ENCODE data around the gene POC1A. TPM values are rescaled to one million over a fixed set of nuclear protein-coding genes. Genes with fewer than 3 reads are reported as not detected.

The POC1A gene
- total and polyA plus RNA-seq, 10 of the 15 experiments (the other 5 are each of a cell fraction or from before 2014, with no cell fraction given), result 8.5 to 49.8 (median 23.5) TPM

- TF ChIP-seq, protein P1, sequence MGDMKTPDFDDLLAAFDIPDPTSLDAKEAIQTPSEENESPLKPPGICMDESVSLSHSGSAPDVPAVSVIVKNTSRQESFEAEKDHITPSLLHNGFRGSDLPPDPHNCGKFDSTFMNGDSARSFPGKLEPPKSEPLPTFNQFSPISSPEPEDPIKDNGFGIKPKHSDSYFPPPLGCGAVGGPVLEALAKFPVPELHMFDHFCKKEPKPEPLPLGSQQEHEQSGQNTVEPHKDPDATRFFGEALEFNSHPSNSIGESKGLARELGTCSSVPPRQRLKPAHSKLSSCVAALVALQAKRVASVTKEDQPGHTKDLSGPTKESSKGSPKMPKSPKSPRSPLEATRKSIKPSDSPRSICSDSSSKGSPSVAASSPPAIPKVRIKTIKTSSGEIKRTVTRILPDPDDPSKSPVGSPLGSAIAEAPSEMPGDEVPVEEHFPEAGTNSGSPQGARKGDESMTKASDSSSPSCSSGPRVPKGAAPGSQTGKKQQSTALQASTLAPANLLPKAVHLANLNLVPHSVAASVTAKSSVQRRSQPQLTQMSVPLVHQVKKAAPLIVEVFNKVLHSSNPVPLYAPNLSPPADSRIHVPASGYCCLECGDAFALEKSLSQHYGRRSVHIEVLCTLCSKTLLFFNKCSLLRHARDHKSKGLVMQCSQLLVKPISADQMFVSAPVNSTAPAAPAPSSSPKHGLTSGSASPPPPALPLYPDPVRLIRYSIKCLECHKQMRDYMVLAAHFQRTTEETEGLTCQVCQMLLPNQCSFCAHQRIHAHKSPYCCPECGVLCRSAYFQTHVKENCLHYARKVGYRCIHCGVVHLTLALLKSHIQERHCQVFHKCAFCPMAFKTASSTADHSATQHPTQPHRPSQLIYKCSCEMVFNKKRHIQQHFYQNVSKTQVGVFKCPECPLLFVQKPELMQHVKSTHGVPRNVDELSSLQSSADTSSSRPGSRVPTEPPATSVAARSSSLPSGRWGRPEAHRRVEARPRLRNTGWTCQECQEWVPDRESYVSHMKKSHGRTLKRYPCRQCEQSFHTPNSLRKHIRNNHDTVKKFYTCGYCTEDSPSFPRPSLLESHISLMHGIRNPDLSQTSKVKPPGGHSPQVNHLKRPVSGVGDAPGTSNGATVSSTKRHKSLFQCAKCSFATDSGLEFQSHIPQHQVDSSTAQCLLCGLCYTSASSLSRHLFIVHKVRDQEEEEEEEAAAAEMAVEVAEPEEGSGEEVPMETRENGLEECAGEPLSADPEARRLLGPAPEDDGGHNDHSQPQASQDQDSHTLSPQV (IDR thresholded peaks at IDR 0.05), result no peak
- TF ChIP-seq STAT1 (conservative IDR thresholded peaks at IDR 0.05) (no peak), SMC3 (IDR thresholded peaks at IDR 0.05; ENCODE audit: borderline replicate concordance, low read length) (no peak), CHD4 (IDR thresholded peaks at IDR 0.05) (no peak)
Measured at GRCh38 chr3:52028572-52028971, 125.7 kb downstream of the POC1A start (continued).

- no peaks in the 10 kb centered on the region for H4K20me1 ChIP-seq (ENCODE audit: control insufficient read depth, insufficient read depth)
- H3K27ac ChIP-seq (ENCODE audit: control insufficient read depth, insufficient read depth), result no peak overlapping the region
- ChIA-PET SMC1A (ENCODE audit: uncharacterized antibody, unreplicated experiment) (interaction anchor here (1.6 kb wide), 1 partner anchor 27 kb away, joined by 11 read pairs; no protein-coding TSS in a partner anchor), RAD21 (ENCODE audit: unreplicated experiment) (interaction anchor here (1.6 to 2.4 kb wide), 3 partner anchors 10 to 27 kb away, joined by 7 to 17 read pairs (median 8); no protein-coding TSS in a partner anchor), POLR2A (interaction anchor here (1.7 to 2.3 kb wide), 2 partner anchors 11 to 27 kb away, joined by 11 to 12 read pairs; no protein-coding TSS in a partner anchor), CTCF (interaction anchor here (1.4 to 1.7 kb wide), 3 partner anchors 13 to 22 kb away, joined by 3 to 9 read pairs (median 4); no protein-coding TSS in a partner anchor)
- intact Hi-C loops (cut with micrococcal nuclease; ENCODE audit: unreplicated experiment), result no loop called here
- TF ChIP-seq SMARCA5 (IDR thresholded peaks at IDR 0.05) (no peak), RAD21 (IDR thresholded peaks at IDR 0.05; ENCODE audit: insufficient read depth, low read depth, low read length) (no peak), TCF7 (IDR thresholded peaks at IDR 0.05; ENCODE audit: borderline replicate concordance) (no peak), HDAC6 (IDR thresholded peaks at IDR 0.05; ENCODE audit: unreplicated experiment) (no peak), NFXL1 (IDR thresholded peaks at IDR 0.05; ENCODE audit: borderline replicate concordance) (no peak)
- BruUV-seq (replicated peaks), result no TSS peak
- no peak overlapping the region for H2AFZ ChIP-seq (ENCODE audit: control insufficient read depth, low read depth, low read length)
- no peak overlapping the region for H3K9ac ChIP-seq (ENCODE audit: control insufficient read depth, insufficient read depth, low read length)
- 27% methylated on average over 4 of the region's 4 CpGs for WGBS (ENCODE audit: insufficient coverage, insufficient replicate concordance, low lambda C conversion rate, missing lambda C conversion rate)
- no peak overlapping the region for H3K4me3 ChIP-seq
- no peak for DNase-seq (ENCODE audit: low read depth, low spot score)
- peaks cover 18% of the 10 kb centered on the region for H3K4me1 ChIP-seq (ENCODE audit: control insufficient read depth, insufficient read depth, low read length)
- H3K36me3 ChIP-seq (ENCODE audit: control insufficient read depth in 2 of 2, insufficient read depth in 2 of 2, low read length in 1 of 2), result no peaks in the 10 kb centered on the region
- FAIRE-seq, result no peak
- in situ Hi-C loops (cut with MboI), result no loop called here
- ATAC-seq, result no peak
- no peaks in the 10 kb centered on the region for H3K9me3 ChIP-seq (replicated peaks; ENCODE audit: control insufficient read depth, insufficient read depth, low read length)
- no peak overlapping the region for H3K4me2 ChIP-seq (ENCODE audit: control insufficient read depth, insufficient read depth)
- no peaks in the 10 kb centered on the region for H3K79me2 ChIP-seq (ENCODE audit: control insufficient read depth, insufficient read depth, low read length)
- no peaks in the 10 kb centered on the region for H3K27me3 ChIP-seq (replicated peaks in 1 of 2; ENCODE audit: control insufficient read depth in 2 of 2, insufficient read depth in 2 of 2, low read length in 1 of 2)
Measured at GRCh38 chr3:52026041-52026440, 128.2 kb downstream of the POC1A start.

Measured in GM12878 (cell line).